ENCODE data around the gene CLEC4F.

CLEC4F gene

GRCh38 chr2:70854411-70854810 lies 34.0 kb upstream of the CLEC4F start:
- H2AK5ac ChIP-seq (ENCODE audit: low read length, severe bottlenecking), result no peak overlapping the region
- H2BK120ac ChIP-seq (ENCODE audit: low read depth, low read length), result no peak overlapping the region
- no peak overlapping the region for H3K27ac ChIP-seq (ENCODE audit: low read length, poor library complexity, severe bottlenecking)
- no peak for DNase-seq
- 81% methylated on average over 4 of the region's 4 CpGs for WGBS
- no peak overlapping the region for H2BK15ac ChIP-seq (ENCODE audit: low read depth, poor library complexity, severe bottlenecking)
- H3K18ac ChIP-seq (ENCODE audit: low read depth in 1 of 2, low read length in 2 of 2), result no peak overlapping the region
- H2BK5ac ChIP-seq (ENCODE audit: low read depth, low read length, poor library complexity, severe bottlenecking), result no peak overlapping the region
- peaks cover 21 to 43% of the 10 kb centered on the region in 2 experiments for H3K27me3 ChIP-seq (ENCODE audit: control insufficient read depth in 1 of 2, insufficient read depth in 1 of 2, low read length in 2 of 2)
- H3K23ac ChIP-seq (ENCODE audit: low read length in 2 of 2), result no peak overlapping the region
- H3K14ac ChIP-seq (ENCODE audit: low read length in 2 of 2), result no peak overlapping the region
- H2AFZ ChIP-seq (ENCODE audit: low read depth, low read length), result no peak overlapping the region
- H3K79me1 ChIP-seq (replicated peaks; ENCODE audit: low read length, poor library complexity, severe bottlenecking), result no peaks in the 10 kb centered on the region
- no peak overlapping the region for H4K8ac ChIP-seq (ENCODE audit: low read length)
- H3K4me1 ChIP-seq (ENCODE audit: control insufficient read depth, insufficient read depth, low read depth, low read length), result no peaks in the 10 kb centered on the region
- no peaks in the 10 kb centered on the region for H3K36me3 ChIP-seq (ENCODE audit: control insufficient read depth in 1 of 2, insufficient read depth in 2 of 2, low read depth in 1 of 2, low read length in 2 of 2)
- no peak overlapping the region for H3K4ac ChIP-seq (ENCODE audit: low read depth in 1 of 2, low read length in 2 of 2)
- H3K9me3 ChIP-seq (ENCODE audit: control insufficient read depth, low read length), result no peaks in the 10 kb centered on the region
- no peak overlapping the region for H4K91ac ChIP-seq (ENCODE audit: low read length)
- no peak overlapping the region for H2BK12ac ChIP-seq (ENCODE audit: low read length in 2 of 2)
- no peak overlapping the region for H3K4me3 ChIP-seq (ENCODE audit: insufficient read depth in 1 of 2, low read depth in 1 of 2, low read length in 2 of 2)
- H3K4me2 ChIP-seq (ENCODE audit: low read length, poor library complexity, severe bottlenecking), result no peak overlapping the region
- H3K9ac ChIP-seq (ENCODE audit: low read length), result no peak overlapping the region

- Histone ChIP-seq H3K4me3 (ENCODE audit: insufficient read depth in 1 of 2, low read depth in 1 of 2, low read length in 2 of 2) (no peak overlapping the region), H2AFZ (ENCODE audit: low read depth, low read length) (no peak overlapping the region), H3K27ac (ENCODE audit: low read length, poor library complexity, severe bottlenecking) (no peak overlapping the region), H3K4me2 (ENCODE audit: low read length, poor library complexity, severe bottlenecking) (no peak overlapping the region), H3K36me3 (ENCODE audit: control insufficient read depth in 1 of 2, insufficient read depth in 2 of 2, low read depth in 1 of 2, low read length in 2 of 2) (no peaks in the 10 kb centered on the region), H4K91ac (ENCODE audit: low read length) (no peak overlapping the region), H3K79me1 (replicated peaks; ENCODE audit: low read length, poor library complexity, severe bottlenecking) (no peaks in the 10 kb centered on the region), H3K9ac (ENCODE audit: low read length) (no peak overlapping the region), H3K23ac (ENCODE audit: low read length in 2 of 2) (no peak overlapping the region), H3K9me3 (ENCODE audit: control insufficient read depth, low read length) (no peaks in the 10 kb centered on the region), H2BK12ac (ENCODE audit: low read length in 2 of 2) (no peak overlapping the region), H2BK120ac (ENCODE audit: low read depth, low read length) (no peak overlapping the region), H2BK5ac (ENCODE audit: low read depth, low read length, poor library complexity, severe bottlenecking) (no peak overlapping the region), H3K18ac (ENCODE audit: low read depth in 1 of 2, low read length in 2 of 2) (no peak overlapping the region), H3K14ac (ENCODE audit: low read length in 2 of 2) (no peak overlapping the region), H2AK5ac (ENCODE audit: low read length, severe bottlenecking) (no peak overlapping the region), H3K4me1 (ENCODE audit: control insufficient read depth, insufficient read depth, low read depth, low read length) (no peaks in the 10 kb centered on the region), H3K4ac (ENCODE audit: low read depth in 1 of 2, low read length in 2 of 2) (no peak overlapping the region), H3K27me3 (ENCODE audit: control insufficient read depth in 1 of 2, insufficient read depth in 1 of 2, low read length in 2 of 2) (peaks cover 15 to 37% of the 10 kb centered on the region in 2 experiments), H4K8ac (ENCODE audit: low read length) (no peak overlapping the region), H2BK15ac (ENCODE audit: low read depth, poor library complexity, severe bottlenecking) (no peak overlapping the region)
- WGBS, result no CpG with 5 or more reads among the region's 1 CpG
- no peak for DNase-seq
Observed at GRCh38 chr2:70852824-70853223, 32.4 kb upstream of the CLEC4F start.

- Histone ChIP-seq H3K9ac (ENCODE audit: low read length) (no peak overlapping the region), H3K18ac (ENCODE audit: low read depth in 1 of 2, low read length in 2 of 2) (no peak overlapping the region), H3K14ac (ENCODE audit: low read length in 2 of 2) (no peak overlapping the region), H3K27me3 (ENCODE audit: control insufficient read depth in 1 of 2, insufficient read depth in 1 of 2, low read length in 2 of 2) (peaks cover 15 to 26% of the 10 kb centered on the region in 2 experiments), H3K23ac (ENCODE audit: low read length in 2 of 2) (no peak overlapping the region), H3K4me2 (ENCODE audit: low read length, poor library complexity, severe bottlenecking) (no peak overlapping the region), H3K79me1 (replicated peaks; ENCODE audit: low read length, poor library complexity, severe bottlenecking) (no peaks in the 10 kb centered on the region), H4K91ac (ENCODE audit: low read length) (no peak overlapping the region), H3K36me3 (ENCODE audit: control insufficient read depth in 1 of 2, insufficient read depth in 2 of 2, low read depth in 1 of 2, low read length in 2 of 2) (no peaks in the 10 kb centered on the region), H2BK15ac (ENCODE audit: low read depth, poor library complexity, severe bottlenecking) (no peak overlapping the region), H3K4me3 (ENCODE audit: insufficient read depth in 1 of 2, low read depth in 1 of 2, low read length in 2 of 2) (no peak overlapping the region), H2AK5ac (ENCODE audit: low read length, severe bottlenecking) (no peak overlapping the region), H3K27ac (ENCODE audit: low read length, poor library complexity, severe bottlenecking) (no peak overlapping the region), H3K4ac (ENCODE audit: low read depth in 1 of 2, low read length in 2 of 2) (no peak overlapping the region), H2BK120ac (ENCODE audit: low read depth, low read length) (no peak overlapping the region), H2BK5ac (ENCODE audit: low read depth, low read length, poor library complexity, severe bottlenecking) (no peak overlapping the region), H2BK12ac (ENCODE audit: low read length in 2 of 2) (no peak overlapping the region), H3K4me1 (ENCODE audit: control insufficient read depth, insufficient read depth, low read depth, low read length) (no peaks in the 10 kb centered on the region), H2AFZ (ENCODE audit: low read depth, low read length) (no peak overlapping the region), H4K8ac (ENCODE audit: low read length) (no peak overlapping the region), H3K9me3 (ENCODE audit: control insufficient read depth, low read length) (no peaks in the 10 kb centered on the region)
- 83% methylated on average over 3 of the region's 4 CpGs for WGBS
- DNase-seq, result no peak
Observed at GRCh38 chr2:70851704-70852103, 31.3 kb upstream of the CLEC4F start.

GRCh38 chr2:70850925-70851324 lies 30.5 kb upstream of the CLEC4F start:
- Histone ChIP-seq H4K91ac (ENCODE audit: low read length) (no peak overlapping the region), H3K36me3 (ENCODE audit: control insufficient read depth in 1 of 2, insufficient read depth in 2 of 2, low read depth in 1 of 2, low read length in 2 of 2) (no peaks in the 10 kb centered on the region), H3K4me3 (ENCODE audit: insufficient read depth in 1 of 2, low read depth in 1 of 2, low read length in 2 of 2) (no peak overlapping the region), H3K79me1 (replicated peaks; ENCODE audit: low read length, poor library complexity, severe bottlenecking) (no peaks in the 10 kb centered on the region), H4K8ac (ENCODE audit: low read length) (no peak overlapping the region), H3K4me1 (ENCODE audit: control insufficient read depth, insufficient read depth, low read depth, low read length) (no peaks in the 10 kb centered on the region), H2BK5ac (ENCODE audit: low read depth, low read length, poor library complexity, severe bottlenecking) (no peak overlapping the region), H3K14ac (ENCODE audit: low read length in 2 of 2) (no peak overlapping the region), H3K4ac (ENCODE audit: low read depth in 1 of 2, low read length in 2 of 2) (no peak overlapping the region), H2BK120ac (ENCODE audit: low read depth, low read length) (no peak overlapping the region), H2AFZ (ENCODE audit: low read depth, low read length) (no peak overlapping the region), H3K18ac (ENCODE audit: low read depth in 1 of 2, low read length in 2 of 2) (no peak overlapping the region), H2BK15ac (ENCODE audit: low read depth, poor library complexity, severe bottlenecking) (no peak overlapping the region), H3K27me3 (ENCODE audit: control insufficient read depth in 1 of 2, insufficient read depth in 1 of 2, low read length in 2 of 2) (peaks cover 13 to 18% of the 10 kb centered on the region in 2 experiments), H3K9me3 (ENCODE audit: control insufficient read depth, low read length) (no peaks in the 10 kb centered on the region), H3K4me2 (ENCODE audit: low read length, poor library complexity, severe bottlenecking) (no peak overlapping the region), H2BK12ac (ENCODE audit: low read length in 2 of 2) (no peak overlapping the region), H3K27ac (ENCODE audit: low read length, poor library complexity, severe bottlenecking) (no peak overlapping the region), H3K23ac (ENCODE audit: low read length in 2 of 2) (no peak overlapping the region), H3K9ac (ENCODE audit: low read length) (no peak overlapping the region), H2AK5ac (ENCODE audit: low read length, severe bottlenecking) (no peak overlapping the region)
- WGBS, result 47% methylated on average over 2 of the region's 2 CpGs
- DNase-seq, result no peak
